Dermis blood vessel endothelial cell (primary cell): Measurements from ENCODE around the gene MIA. TPM values are rescaled to one million over a fixed set of nuclear protein-coding genes. Genes with fewer than 3 reads are reported as not detected.
"Not testable (repeated sequence)": the region's sequence is repeated elsewhere in the genome, so short reads cannot be mapped to it uniquely, and the experiment has no call there.

ENCODE experiments used
- DNase-seq: peaks from one replicate; pipeline ENCODE4 v3.0.0; 2010
- total RNA-seq: library from RNA; depleted of rRNA; stranded (reverse); fragments of >200 nt; gene quantifications from 2 replicates; pipeline ENCODE4 v1.2.3, GENCODE V29; 2014

The MIA gene
- total RNA-seq, 1 donor from 2014 or later: 0.68 TPM

DNA sequence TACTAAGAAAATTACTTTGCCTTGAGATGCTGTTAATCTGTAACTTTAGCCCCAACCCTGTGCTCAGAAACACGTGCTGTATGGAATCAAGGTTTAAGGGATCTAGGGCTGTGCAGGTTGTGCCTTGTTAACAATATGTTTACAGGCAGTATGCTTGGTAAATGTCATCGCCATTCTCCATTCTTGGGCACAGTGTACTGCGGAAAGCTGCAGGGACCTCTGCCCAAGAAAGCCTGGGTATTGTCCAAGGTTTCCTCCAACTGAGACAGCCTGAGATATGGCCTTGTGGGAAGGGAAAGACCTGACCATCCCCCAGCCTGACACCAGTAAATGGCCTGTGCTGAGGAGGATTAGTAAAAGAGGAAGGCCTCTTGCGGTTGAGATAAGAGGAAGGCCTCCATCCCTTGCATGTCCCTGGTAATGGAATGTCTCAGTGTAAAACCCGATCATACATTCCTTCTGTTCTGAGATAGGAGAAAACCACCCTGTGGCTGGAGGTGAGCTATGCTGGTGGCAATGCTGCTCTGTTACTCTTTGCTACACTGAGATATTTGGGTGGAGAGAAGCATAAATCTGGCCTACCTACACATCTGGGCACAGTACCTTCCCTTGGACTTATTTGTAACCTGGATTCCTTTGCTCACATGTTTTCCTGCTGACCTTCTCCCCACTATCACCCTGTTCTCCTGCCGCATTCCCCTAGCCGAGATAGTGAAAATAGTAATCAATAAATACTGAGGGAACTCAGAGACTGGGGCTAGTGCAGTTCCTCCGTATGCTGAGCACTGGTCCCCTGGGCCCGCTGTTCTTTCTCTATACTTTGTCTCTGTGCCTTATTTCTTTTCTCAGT lies 47.6 kb downstream of the MIA start:
- not testable (repeated sequence) for DNase-seq

- DNase-seq: not testable (repeated sequence)
Measured at GRCh38 chr19:40824916-40825315, 49.6 kb downstream of the MIA start.

- not testable (repeated sequence) for DNase-seq
Measured at GRCh38 chr19:40825460-40826095, 50.3 kb downstream of the MIA start.

DNA sequence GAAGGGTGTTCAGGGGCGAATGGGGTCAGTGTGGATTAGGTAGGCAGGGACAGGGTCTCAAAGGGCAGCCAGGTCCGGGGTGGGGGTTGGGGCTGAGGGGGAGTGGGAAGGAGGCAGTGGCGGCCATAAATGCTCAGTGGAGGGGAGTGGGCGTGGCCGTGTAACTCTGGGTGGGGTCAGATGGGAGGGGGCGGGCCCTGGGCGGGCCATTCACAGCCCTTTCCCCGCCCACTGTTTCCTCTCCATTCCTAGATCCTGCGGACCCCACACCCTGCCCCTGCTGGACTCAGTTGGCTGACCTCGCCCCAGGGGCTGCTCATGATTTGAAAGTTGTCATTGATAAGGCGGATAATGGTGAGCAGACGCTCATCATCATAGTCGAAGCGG lies 51.0 kb downstream of the MIA start:
- DNase-seq: not testable (repeated sequence)

DNA sequence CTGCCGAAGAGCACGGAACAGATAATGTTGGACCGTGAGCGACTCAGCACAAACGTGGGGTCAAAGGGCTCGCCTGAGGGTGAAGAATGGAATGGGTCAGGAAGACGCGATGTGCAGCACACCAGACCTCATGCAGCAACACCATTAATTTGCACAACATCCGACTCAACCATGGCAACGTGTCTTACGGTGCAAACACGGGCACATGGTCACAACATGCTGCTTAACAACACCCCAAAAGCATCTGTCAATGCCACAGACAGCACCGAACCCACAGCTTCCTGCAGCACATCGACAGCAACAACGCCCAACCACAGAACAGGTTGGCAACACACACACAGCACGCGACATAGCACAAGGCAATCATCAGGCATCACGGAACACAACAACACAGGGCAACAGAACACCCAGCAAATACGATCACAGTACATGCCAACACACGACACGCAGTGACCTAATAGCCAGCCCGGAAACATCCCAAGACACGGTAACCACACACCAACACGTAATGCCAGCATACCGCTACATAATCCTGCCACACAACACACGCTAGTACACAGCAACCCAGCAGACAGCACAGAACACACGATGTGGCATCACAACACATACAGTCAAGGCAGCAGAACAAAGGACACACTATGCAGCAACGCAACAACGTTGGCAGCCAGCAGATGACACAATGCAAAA lies 51.5 kb downstream of the MIA start:
- DNase-seq: not testable (repeated sequence)

Other genes with a start within 250 kb of the MIA start
- 27.7 and 67.0 TPM in 2 replicates for gene SHKBP1, start 198.6 kb upstream of the MIA start, total RNA-seq
- 16.8 and 25.2 TPM in 2 replicates for gene LTBP4, start 174.2 kb upstream of the MIA start, total RNA-seq
- 27.2 and 48.0 TPM in 2 replicates for gene NUMBL, start 84.9 kb upstream of the MIA start, total RNA-seq
- 31.8 and 38.8 TPM in 2 replicates for gene COQ8B, start 58.6 kb upstream of the MIA start, total RNA-seq
- 30.6 and 33.4 TPM in 2 replicates for gene ITPKC, start 58.4 kb upstream of the MIA start, total RNA-seq
- 1.0 and 2.0 TPM in 2 replicates for gene ACTMAP, start 25.0 kb upstream of the MIA start, total RNA-seq
- 22.1 and 45.8 TPM in 2 replicates for gene SNRPA, start 24.3 kb upstream of the MIA start, total RNA-seq
- gene RAB4B, start 2.7 kb downstream of the MIA start, total RNA-seq: 15.6 and 21.3 TPM in 2 replicates
- 159 and 197 TPM in 2 replicates for gene EGLN2, start 23.7 kb downstream of the MIA start, total RNA-seq
- gene CYP2A6, start 74.9 kb downstream of the MIA start, total RNA-seq: not detected in 2 replicates
- gene CYP2A7, start 106.7 kb downstream of the MIA start, total RNA-seq: not detected in 2 replicates
- gene CYP2B6, start 215.8 kb downstream of the MIA start, total RNA-seq: not detected in 2 replicates